GM19438 (cell line): ENCODE results near the gene RNF212.

ENCODE experiments used
- ATAC-seq: cut with Tn5 transposase; IDR thresholded peaks from one replicate; pipeline ENCODE4 v1.9.1; 2021; ENCODE audit warnings: low read depth; ENCODE audit not compliant: unreplicated experiment

The RNF212 gene

GRCh38 chr4:1091561-1091995 lies 21.8 kb downstream of the RNF212 start:
- no peak for ATAC-seq

DNA sequence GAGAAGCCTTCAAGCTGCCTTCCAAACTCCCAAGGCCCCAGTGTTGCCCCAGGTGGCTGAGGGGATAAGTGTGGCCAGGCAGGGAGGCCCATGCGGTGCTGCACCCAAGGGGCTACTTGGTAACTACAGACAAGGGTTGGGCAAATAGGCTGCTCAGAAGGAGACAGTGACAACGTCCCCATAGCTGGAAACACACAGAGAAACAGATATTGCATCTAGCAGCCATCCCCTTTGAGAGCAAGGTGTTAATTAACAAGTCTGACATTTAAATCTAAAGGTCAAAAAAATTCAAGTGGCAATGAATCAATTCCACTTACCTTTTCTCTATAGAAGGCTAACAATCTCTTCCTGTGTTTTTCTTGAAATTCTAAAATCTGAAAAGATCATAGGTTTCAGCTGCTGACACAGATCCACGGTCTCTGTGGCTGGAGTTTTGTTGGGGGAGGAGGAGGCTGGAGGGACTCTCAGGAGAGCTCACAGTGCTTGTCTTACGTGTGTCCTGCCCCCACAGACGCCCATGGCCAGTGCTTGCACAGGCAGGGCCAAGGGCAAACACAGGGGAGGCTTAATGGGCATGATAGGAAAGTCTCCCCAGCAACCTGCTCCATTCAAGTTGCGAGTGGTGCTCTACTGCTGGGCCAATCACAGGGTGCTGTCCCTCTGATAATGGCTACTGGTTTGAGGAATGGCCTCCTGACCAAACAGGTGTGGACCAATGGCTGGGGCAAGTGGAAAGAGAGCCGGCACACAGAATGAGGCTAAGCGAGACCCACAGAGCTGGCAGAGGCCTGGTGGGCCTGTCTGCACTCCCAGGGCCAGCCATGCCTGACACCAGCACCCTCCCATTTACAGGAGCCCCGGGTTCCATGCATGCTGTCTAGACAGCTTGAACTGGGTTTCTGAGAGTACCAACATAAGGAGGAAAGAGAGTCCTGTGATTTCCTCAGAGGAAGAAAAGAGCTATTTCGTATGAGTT lies 22.6 kb downstream of the RNF212 start:
- ATAC-seq = no peak

- ATAC-seq = no peak
These were observed 23.3 kb downstream of the RNF212 start for GRCh38 chr4:1090036-1090435.

DNA sequence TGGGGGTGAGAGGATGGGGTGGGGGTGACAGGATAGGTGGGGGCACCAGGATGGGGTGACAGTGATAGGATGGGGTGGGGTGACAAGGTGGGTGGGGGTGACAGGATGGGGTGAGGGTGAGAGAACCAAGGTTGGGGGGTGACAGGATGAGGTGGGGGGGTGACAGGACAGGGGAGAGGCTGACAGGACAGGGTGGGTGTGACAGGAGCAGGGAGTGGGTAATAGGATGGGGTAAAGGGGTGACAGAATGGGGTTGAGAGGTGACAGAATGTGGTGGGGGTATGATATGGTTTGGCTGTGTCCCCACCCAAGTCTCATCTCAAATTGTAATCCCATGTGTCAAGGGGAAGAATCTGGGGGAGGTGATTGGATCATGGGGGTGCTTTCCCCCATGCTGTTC lies 26.0 kb downstream of the RNF212 start:
- no peak for ATAC-seq

- no peak for ATAC-seq
These were observed 27.4 kb downstream of the RNF212 start for GRCh38 chr4:1086011-1086410.

GRCh38 chr4:1085404-1085799 lies 28.0 kb downstream of the RNF212 start:
- ATAC-seq = no peak

DNA sequence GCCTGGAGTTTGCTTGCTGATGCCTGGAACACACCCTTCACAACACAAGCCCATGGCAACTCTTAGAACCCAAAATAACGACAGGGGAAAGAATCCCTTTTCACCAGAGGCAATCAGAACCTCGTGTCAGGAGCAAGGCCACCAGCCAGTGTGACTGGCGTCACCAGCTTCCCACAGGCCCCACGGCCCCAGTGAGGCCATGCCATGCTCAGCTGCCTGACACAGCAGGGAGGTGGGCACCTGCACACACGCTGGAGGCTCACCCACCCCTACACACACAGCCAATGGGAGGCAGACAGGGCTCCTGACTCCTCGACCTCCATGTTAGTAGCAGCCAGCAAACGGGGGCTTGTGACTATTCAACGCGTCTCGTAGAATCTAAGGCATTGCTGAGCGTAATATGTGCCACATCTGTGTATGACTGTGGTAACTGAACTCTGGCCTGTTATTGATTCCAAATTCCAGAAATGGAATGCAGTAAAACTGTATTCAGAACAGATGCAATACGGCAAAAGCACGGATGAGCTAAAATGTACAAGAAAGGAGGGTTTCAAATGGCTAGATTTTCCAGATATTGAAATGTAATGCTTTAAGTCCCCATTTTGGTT lies 28.5 kb downstream of the RNF212 start:
- ATAC-seq = no peak

DNA sequence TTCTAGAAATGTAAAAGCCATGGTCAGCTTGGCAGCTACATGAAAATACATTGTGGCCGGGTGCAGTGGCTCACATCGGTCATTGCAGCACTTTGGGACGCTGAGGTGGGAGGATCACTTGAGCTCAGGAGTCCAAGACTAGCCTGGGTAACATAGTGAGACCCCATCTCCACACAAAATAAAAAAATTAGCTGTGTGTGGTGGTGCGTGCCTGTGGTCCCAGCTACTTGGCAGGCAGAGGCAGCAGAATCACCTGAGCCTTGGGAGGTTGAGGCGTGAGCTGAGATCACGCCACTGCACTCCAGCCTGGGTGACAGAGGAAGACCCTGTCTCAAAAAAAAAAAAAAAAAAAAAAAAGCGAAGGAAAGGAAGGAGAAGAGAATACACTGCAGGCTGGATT lies 29.0 kb downstream of the RNF212 start:
- no peak for ATAC-seq

DNA sequence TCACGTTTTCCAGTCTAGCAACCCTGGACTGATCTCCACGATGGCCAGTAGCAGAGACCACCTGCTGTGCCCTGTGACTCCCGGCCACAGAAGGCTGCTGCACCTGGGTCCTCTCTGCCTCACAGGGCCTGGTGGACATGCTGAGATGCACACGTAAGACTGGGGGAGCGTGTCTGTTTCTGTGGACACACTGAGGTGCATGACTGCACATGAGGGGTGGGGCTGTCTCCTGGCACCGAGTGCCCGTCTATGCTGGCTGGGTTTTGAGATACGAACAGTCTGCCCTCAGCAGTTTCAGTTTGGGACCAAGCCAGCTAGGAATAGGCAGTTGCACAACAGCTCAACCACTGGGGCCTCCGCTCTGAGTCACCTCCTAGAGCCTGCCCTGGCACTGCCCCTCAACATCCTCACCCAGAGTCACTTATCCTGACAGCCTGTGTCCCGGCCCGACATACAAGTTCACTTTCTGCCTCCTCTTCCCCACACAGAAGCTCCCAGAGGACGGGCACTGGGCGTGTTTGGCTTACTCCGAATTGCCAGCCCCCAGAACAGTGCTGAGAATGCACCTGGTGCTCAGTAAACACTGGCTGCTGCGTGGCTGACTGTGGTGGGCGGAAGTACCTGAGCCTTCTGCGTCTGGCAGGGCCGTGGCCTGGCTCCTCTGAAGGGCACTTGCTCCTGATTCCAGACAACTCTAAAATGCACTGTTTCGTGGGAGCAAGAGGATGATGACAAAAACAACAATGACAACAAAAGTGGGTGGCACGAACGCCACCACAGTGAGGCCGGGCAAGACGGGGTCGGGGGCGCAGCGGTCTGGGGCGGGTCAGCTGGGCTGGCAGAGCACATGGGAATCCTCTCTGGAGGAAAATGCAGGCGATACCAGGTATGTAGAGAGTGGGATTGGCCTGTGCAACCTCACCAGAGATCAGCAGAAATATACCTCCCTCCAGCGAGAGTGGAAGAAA lies 30.9 kb downstream of the RNF212 start:
- no peak for ATAC-seq

- no peak for ATAC-seq
These were observed 31.7 kb downstream of the RNF212 start for GRCh38 chr4:1081689-1082040.

DNA sequence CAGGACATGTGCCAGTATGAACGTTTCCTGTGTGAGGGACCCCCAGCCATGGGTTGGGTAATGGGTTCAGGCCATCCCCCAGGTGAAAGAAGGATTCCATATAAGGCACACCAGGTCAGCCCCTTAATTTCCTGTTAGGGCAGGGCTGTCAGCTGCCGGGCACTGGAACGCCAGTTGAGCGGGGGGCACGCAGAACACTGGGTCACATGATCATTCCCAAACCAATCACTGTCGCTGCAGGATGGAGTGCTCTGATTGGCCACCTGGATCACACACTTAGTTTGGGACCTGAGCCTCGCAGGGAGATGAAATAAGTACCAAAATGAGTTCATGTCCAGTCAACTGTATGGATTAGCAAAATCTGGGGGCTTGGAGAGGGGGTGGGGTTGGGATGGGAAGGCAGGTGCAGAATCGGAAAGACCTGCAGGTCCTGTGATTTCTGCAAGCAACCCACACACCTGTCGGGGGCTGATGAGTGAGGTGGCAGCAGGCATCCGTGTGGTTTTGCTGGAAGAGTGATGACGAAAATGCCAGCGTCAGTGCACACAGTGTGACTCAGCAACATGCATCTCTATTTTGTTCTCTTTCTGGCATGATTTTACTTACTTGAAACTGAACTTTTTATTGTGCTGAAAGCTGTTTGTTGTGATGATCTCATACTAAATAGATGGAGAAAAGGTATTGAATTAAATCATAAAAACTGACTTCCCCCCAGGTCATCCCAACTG lies 32.2 kb downstream of the RNF212 start:
- no peak for ATAC-seq

- no peak for ATAC-seq
These were observed 32.9 kb downstream of the RNF212 start for GRCh38 chr4:1080432-1080831.

GRCh38 chr4:1079711-1080265 lies 33.6 kb downstream of the RNF212 start:
- no peak for ATAC-seq

GRCh38 chr4:1078490-1078889 lies 34.9 kb downstream of the RNF212 start:
- no peak for ATAC-seq

GRCh38 chr4:1077711-1078477 lies 35.5 kb downstream of the RNF212 start:
- ATAC-seq = no peak

- no peak for ATAC-seq
These were observed 37.3 kb downstream of the RNF212 start for GRCh38 chr4:1075809-1076699.

GRCh38 chr4:1075225-1075624 lies 38.1 kb downstream of the RNF212 start:
- no peak for ATAC-seq

- no peak for ATAC-seq
These were observed 39.3 kb downstream of the RNF212 start for GRCh38 chr4:1074077-1074476.
